CD14-positive monocyte (primary cell): ENCODE results near the gene DYRK1A. TPM values are rescaled to one million over a fixed set of nuclear protein-coding genes. Genes with fewer than 3 reads are reported as not detected.

Experiments
- DNase-seq, 3 donors: peaks; one replicate each; pipeline ENCODE4 v3.0.0-alpha.2; 2011 to 2022
- H2AFZ ChIP-seq: 2 replicates; pipeline ENCODE4 v1.6.0; 2012; ENCODE audit warnings: mild to moderate bottlenecking, low read depth, low read length, inconsistent platforms; ENCODE audit not compliant: insufficient read depth, poor library complexity, severe bottlenecking
- H3K27ac ChIP-seq, 2 donors: 1 replicate in 1 of 2; 2 replicates in 1 of 2; pipeline ENCODE4 v1.5.1; 2012 to 2013; ENCODE audit warnings: low read length in 2 of 2, control low read depth in 1 of 2, inconsistent platforms in 1 of 2, low read depth in 1 of 2, mild to moderate bottlenecking in 1 of 2
- H3K27me3 ChIP-seq, 2 donors: one replicate each; pipeline versions ENCODE4 v1.6.0 to v1.6.1; 2011 to 2013; ENCODE audit warnings: low read length in 2 of 2; ENCODE audit not compliant: control insufficient read depth in 2 of 2, insufficient read depth in 2 of 2
- H3K36me3 ChIP-seq, 2 donors: replicated peaks in 1 of 2; 1 replicate in 1 of 2; 2 replicates in 1 of 2; pipeline versions ENCODE4 v1.5.1 to v1.6.1; 2012 to 2013; ENCODE audit warnings: low read length in 2 of 2, control low read depth in 1 of 2, inconsistent platforms in 1 of 2, mild to moderate bottlenecking in 1 of 2; ENCODE audit not compliant: insufficient read depth in 2 of 2, control insufficient read depth in 1 of 2
- H3K4me1 ChIP-seq, 2 donors: 1 replicate in 1 of 2; 2 replicates in 1 of 2; pipeline versions ENCODE4 v1.5.1 to v1.6.1; 2012 to 2013; ENCODE audit warnings: low read length in 2 of 2, control low read depth in 1 of 2, inconsistent platforms in 1 of 2, mild to moderate bottlenecking in 1 of 2, moderate library complexity in 1 of 2; ENCODE audit not compliant: insufficient read depth in 2 of 2, control insufficient read depth in 1 of 2
- H3K4me2 ChIP-seq: replicated peaks from 2 replicates; pipeline ENCODE3; 2012; ENCODE audit warnings: low read length, moderate library complexity, mild to moderate bottlenecking; ENCODE audit not compliant: poor library complexity, severe bottlenecking; ENCODE audit errors: extremely low read depth
- H3K4me3 ChIP-seq, 3 experiments: fragments of 200-600 bp in 1 of 3; sonication (generic) in 1 of 3; replicated peaks in 1 of 3; 1 replicate in 2 of 3; 2 replicates in 1 of 3; pipeline ENCODE4 v1.5.1; 2011 to 2013; ENCODE audit warnings: low read length in 3 of 3, mild to moderate bottlenecking in 3 of 3, control low read depth in 2 of 3, low read depth in 2 of 3, inconsistent platforms in 1 of 3, moderate library complexity in 1 of 3
- H3K79me2 ChIP-seq: 2 replicates; pipeline ENCODE4 v1.6.0; 2012; ENCODE audit warnings: mild to moderate bottlenecking, control low read depth, inconsistent platforms, low read length, moderate library complexity; ENCODE audit not compliant: insufficient read depth
- H3K9ac ChIP-seq: 2 replicates; pipeline ENCODE4 v1.6.0; 2017; ENCODE audit warnings: low read length, mild to moderate bottlenecking; ENCODE audit not compliant: insufficient read depth, poor library complexity, severe bottlenecking
- H3K9me3 ChIP-seq, 2 donors: replicated peaks in 1 of 2; 1 replicate in 1 of 2; 2 replicates in 1 of 2; pipeline versions ENCODE4 v1.5.1 to v1.6.1; 2012 to 2013; ENCODE audit warnings: low read length in 2 of 2, control low read depth in 1 of 2; ENCODE audit not compliant: control insufficient read depth in 1 of 2, insufficient read depth in 1 of 2
- H4K20me1 ChIP-seq: 2 replicates; pipeline ENCODE4 v1.6.0; 2012; ENCODE audit warnings: mild to moderate bottlenecking, low read length, control low read depth, moderate library complexity; ENCODE audit not compliant: insufficient read depth
- H3K27ac Mint-ChIP-seq, 7 donors: one replicate each; pipeline ENCODE4 v1.8.0; 2020; ENCODE audit warnings: mild to moderate bottlenecking in 7 of 7, mixed read lengths in 7 of 7, moderate library complexity in 6 of 7, inconsistent platforms in 2 of 7
- H3K27me3 Mint-ChIP-seq, 3 donors: one replicate each; pipeline ENCODE4 v1.8.0; 2021 to 2022; ENCODE audit warnings: low read depth in 3 of 3, mild to moderate bottlenecking in 3 of 3, mixed read lengths in 3 of 3, moderate library complexity in 3 of 3, inconsistent platforms in 1 of 3
- H3K36me3 Mint-ChIP-seq, 2 donors: one replicate each; pipeline ENCODE4 v1.8.0; 2020; ENCODE audit warnings: mixed read lengths in 2 of 2, inconsistent platforms in 1 of 2, mild to moderate bottlenecking in 1 of 2
- H3K4me1 Mint-ChIP-seq: one replicate; pipeline ENCODE4 v1.8.0; 2020; ENCODE audit warnings: mild to moderate bottlenecking, mixed read lengths
- H3K4me3 Mint-ChIP-seq, 2 donors: one replicate each; pipeline ENCODE4 v1.8.0; 2020; ENCODE audit warnings: mild to moderate bottlenecking in 2 of 2, mixed read lengths in 2 of 2, moderate library complexity in 1 of 2
- H3K9me3 Mint-ChIP-seq, 7 donors: one replicate each; pipeline ENCODE4 v1.8.0; 2020 to 2022; ENCODE audit warnings: mixed read lengths in 7 of 7, mild to moderate bottlenecking in 6 of 7, moderate library complexity in 6 of 7, inconsistent platforms in 2 of 7
- WGBS: methylation state at CpG from one replicate; pipeline ENCODE4 v1.1.5; 2013; ENCODE audit warnings: missing lambda C conversion rate; ENCODE audit not compliant: insufficient coverage; 5-methylcytosine and 5-hydroxymethylcytosine counted together
- intact Hi-C, 2 donors: fragments of 100-400 bp; cut with micrococcal nuclease; formaldehyde crosslinking; loops; one replicate each; pipeline versions ENCODE4 v1.15.0 to v1.15.1; 2023
- polyA plus RNA-seq, 3 donors: library from polyadenylated mRNA; depleted of rRNA in 1 of 3; unstranded in 2 of 3; stranded (reverse) in 1 of 3; fragments of 300-500 nt in 2 of 3; fragments of >200 nt in 1 of 3; fragmentation: Illumina TruSeq in 2 of 3; gene quantifications; 1 replicate in 2 of 3; 2 replicates in 1 of 3; pipeline ENCODE4 v1.2.3, GENCODE V29; 2012 to 2021
- TF ChIP-seq, protein P1 (sequence below): fragments of 200-600 bp; IDR thresholded peaks from one replicate; pipeline ENCODE4 v1.8.0; 2022; ENCODE audit warnings: antibody characterized with exemption, mild to moderate bottlenecking

DYRK1A gene
- polyA plus RNA-seq, 3 donors: 1.8 to 53.5 (median 2.4) TPM

- H3K27ac ChIP-seq: peak overlapping the region; percentile 57 to 97
- peaks cover 66% of the 10 kb centered on the region for H3K79me2 ChIP-seq
- DNase-seq: peak in 1 of 3 donors; percentile 43
- no peaks in the 10 kb centered on the region for H3K9me3 ChIP-seq
- H3K27ac Mint-ChIP-seq: peak overlapping the region; percentile 87 to 96 (median 92)
- peak overlapping the region; percentile 99 for H3K9ac ChIP-seq
- peaks cover 0 to 2% (median 0%) of the 10 kb centered on the region in 3 donors for H3K27me3 Mint-ChIP-seq
- intact Hi-C loops: loop anchor here (2.0 to 10.0 kb wide), 5 partner anchors 64 to 293 kb away; partner anchors contain the start of genes VPS26C (in 2 of the 2), PIGP (in 1 of the 2) and TTC3 (in 1 of the 2)
- H3K4me1 ChIP-seq: peaks cover 41 to 55% of the 10 kb centered on the region in 2 donors
- no peaks in the 10 kb centered on the region for H3K36me3 ChIP-seq
- under 1% methylated on average over 42 of the region's 68 CpGs for WGBS
- peak overlapping the region; percentile 23 for H2AFZ ChIP-seq
- H3K4me3 Mint-ChIP-seq: peak overlapping the region; percentile 89 to 90
- TF ChIP-seq, protein P1, sequence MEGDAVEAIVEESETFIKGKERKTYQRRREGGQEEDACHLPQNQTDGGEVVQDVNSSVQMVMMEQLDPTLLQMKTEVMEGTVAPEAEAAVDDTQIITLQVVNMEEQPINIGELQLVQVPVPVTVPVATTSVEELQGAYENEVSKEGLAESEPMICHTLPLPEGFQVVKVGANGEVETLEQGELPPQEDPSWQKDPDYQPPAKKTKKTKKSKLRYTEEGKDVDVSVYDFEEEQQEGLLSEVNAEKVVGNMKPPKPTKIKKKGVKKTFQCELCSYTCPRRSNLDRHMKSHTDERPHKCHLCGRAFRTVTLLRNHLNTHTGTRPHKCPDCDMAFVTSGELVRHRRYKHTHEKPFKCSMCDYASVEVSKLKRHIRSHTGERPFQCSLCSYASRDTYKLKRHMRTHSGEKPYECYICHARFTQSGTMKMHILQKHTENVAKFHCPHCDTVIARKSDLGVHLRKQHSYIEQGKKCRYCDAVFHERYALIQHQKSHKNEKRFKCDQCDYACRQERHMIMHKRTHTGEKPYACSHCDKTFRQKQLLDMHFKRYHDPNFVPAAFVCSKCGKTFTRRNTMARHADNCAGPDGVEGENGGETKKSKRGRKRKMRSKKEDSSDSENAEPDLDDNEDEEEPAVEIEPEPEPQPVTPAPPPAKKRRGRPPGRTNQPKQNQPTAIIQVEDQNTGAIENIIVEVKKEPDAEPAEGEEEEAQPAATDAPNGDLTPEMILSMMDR: no peak
- H4K20me1 ChIP-seq: peaks cover 39% of the 10 kb centered on the region
- H3K4me3 ChIP-seq: peak overlapping the region; percentile 84 to 98 (median 95)
- H3K4me1 Mint-ChIP-seq: peaks cover 52% of the 10 kb centered on the region
- peaks cover 0 to 1% (median 0%) of the 10 kb centered on the region in 7 donors for H3K9me3 Mint-ChIP-seq
- peak overlapping the region; percentile 91 for H3K4me2 ChIP-seq
- no peaks in the 10 kb centered on the region for H3K27me3 ChIP-seq
- H3K36me3 Mint-ChIP-seq: no peaks in the 10 kb centered on the region
These were observed 1.3 kb downstream of the DYRK1A start for GRCh38 chr21:37367703-37368540.

- intact Hi-C loops: loop anchor here in 1 of 2 donors (5.0 to 10.0 kb wide), 3 partner anchors 64 to 294 kb away; partner anchors contain the start of genes PIGP and TTC3
- H3K4me2 ChIP-seq: peak overlapping the region; percentile 91
- H3K36me3 ChIP-seq: no peaks in the 10 kb centered on the region
- peaks cover 47% of the 10 kb centered on the region for H4K20me1 ChIP-seq
- TF ChIP-seq, protein P1: no peak
- H3K27me3 ChIP-seq: no peaks in the 10 kb centered on the region
- WGBS: 1% methylated on average over 6 of the region's 9 CpGs
- H3K4me3 ChIP-seq: peak overlapping the region; percentile 84 to 98 (median 95)
- H3K9me3 ChIP-seq: no peaks in the 10 kb centered on the region
- Mint-ChIP-seq H3K4me3 (peak overlapping the region; percentile 89 to 90), H3K9me3 (peaks cover 0 to 1% (median 0%) of the 10 kb centered on the region in 7 donors), H3K27ac (peak overlapping the region; percentile 87 to 96 (median 92)), H3K27me3 (peaks cover 0 to under 1% (median 0%) of the 10 kb centered on the region in 3 donors), H3K4me1 (peaks cover 60% of the 10 kb centered on the region), H3K36me3 (no peaks in the 10 kb centered on the region)
- peak; percentile 58 to 87 (median 69) for DNase-seq
- H3K9ac ChIP-seq: peak overlapping the region; percentile 99
- no peak overlapping the region for H2AFZ ChIP-seq
- peaks cover 74% of the 10 kb centered on the region for H3K79me2 ChIP-seq
- peak overlapping the region; percentile 57 to 97 for H3K27ac ChIP-seq
- peaks cover 41 to 63% of the 10 kb centered on the region in 2 donors for H3K4me1 ChIP-seq
These were observed 2.1 kb downstream of the DYRK1A start for GRCh38 chr21:37368541-37369279.
